GM12892 (cell line): ENCODE measurements around the gene NDUFS5.

Experiments used
- POLR2A ChIP-seq: IDR thresholded peaks from 2 replicates; pipeline ENCODE4 v1.6.1; 2011; ENCODE audit warnings: low read depth, low read length, control low read depth
- POLR2AphosphoS5 ChIP-seq: IDR thresholded peaks from 2 replicates; pipeline ENCODE4 v1.6.1; 2011; ENCODE audit warnings: low read depth, low read length, control low read depth
- TAF1 ChIP-seq: IDR thresholded peaks from 2 replicates; pipeline ENCODE4 v1.6.1; 2011; ENCODE audit warnings: low read depth, mild to moderate bottlenecking, control low read depth, low read length, borderline replicate concordance

DNA sequence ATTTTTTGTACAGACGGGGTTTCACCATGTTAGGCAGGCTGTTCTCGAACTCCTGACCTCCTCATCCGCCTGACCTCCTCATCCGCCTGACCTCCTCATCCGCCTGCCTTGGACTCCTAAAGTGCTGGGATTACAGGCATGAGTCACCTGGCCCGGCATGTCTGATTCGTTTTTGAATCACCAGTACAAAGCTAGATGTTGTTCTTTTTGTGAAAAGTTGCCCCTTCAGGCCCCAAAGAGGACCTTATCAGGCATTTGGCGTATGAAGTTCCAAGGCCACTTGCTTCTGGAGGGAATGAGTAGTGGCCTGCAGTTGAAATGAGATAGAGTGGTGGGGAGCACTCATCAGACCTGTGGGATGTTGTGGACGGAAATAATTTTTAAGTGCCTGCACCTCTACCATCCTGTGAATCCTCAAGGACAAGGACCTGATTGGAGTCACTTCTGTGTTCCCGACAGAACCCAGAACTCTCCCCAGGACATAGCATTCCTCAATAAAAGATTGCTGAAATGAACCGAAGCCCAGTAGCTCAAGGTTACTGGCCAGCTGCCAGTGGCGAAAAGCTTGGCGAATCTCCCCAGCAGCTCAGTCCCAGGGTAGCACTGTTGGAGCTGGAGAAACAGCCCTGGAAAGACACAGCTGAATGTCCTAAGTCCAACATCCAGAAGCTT, 50.1 kb downstream of the NDUFS5 start:
- TF ChIP-seq POLR2A (no peak), POLR2AphosphoS5 (no peak), TAF1 (no peak)
